RCC 7860 (cell line): ENCODE measurements around the gene IRGC.

ENCODE experiments used
- DNase-seq: peaks from one replicate; pipeline ENCODE4 v3.0.0-alpha.2; 2015; ENCODE audit warnings: low spot score
- FAIRE-seq: peaks from 2 replicates; lab custom pipeline; 2012; peaks lifted over from hg19 to GRCh38; lab: Jason Lieb, UNC

Gene IRGC

DNA sequence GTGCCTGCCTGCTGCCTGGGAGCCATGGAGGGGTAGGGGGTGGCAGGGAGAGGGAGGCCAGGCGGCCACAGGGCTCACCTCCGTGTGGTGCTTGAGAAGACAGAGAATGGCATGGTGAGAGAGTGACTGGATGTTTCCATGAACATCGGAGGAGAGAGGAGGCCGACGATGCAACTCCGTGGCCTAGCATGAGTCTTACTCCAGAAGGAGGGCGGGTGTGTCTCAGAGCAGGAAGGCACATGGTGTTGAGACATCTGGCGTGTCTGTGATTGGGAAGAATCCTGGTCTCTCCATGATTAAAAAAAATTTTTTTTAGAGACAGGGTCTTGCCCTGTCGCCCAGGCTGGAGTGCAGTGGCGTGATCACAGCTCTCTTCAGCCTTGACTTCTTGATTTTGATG, 5.1 kb downstream of the IRGC start:
- no peak for FAIRE-seq
- DNase-seq: no peak

DNA sequence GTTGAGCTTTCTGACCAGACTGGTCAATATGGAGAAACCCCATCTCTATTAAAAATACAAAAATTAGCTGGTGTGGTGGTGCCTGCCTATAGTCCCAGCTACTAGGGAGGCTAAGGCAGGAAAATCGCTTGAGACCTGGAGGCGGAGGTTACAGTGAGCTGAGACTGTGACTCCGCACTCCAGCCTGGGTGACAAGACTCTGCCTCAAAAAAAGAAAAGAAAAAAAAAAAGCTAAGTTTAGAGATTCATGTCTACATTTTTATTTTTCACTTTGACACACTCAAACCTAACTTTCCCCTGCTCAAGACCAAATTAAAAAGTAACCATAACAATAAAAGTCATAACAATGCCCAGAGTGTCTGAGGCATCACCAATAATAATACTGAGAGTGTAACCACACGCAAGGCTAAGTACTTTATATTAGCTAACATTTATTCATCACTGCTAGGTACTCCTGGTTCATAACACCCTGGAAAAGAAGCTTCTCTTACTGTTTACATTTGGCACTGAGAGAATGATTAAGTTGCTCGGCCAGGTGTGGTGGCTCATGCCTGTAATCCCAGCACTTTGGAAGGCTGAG, 5.7 kb downstream of the IRGC start:
- DNase-seq (no peak), FAIRE-seq (no peak)

DNA sequence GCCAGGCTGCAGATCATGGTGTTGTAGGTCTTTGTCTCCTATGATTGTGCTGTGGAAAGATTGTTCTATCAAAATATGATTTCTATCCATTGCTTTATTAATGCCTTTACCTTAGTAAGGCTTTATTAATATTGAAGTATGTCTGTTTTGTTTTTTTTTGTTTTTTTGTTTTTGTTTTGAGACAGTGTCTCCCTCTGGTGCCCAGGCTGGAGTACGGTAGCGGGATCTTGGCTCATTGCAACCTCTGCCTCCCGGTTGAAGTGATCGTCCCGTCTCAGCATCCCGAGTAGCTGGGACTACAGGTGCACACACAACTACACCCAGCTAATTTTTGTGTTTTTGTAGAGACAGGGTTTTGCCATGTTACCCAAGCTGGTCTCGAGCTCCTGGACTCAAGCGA, 7.7 kb downstream of the IRGC start:
- DNase-seq (no peak), FAIRE-seq (no peak)

DNA sequence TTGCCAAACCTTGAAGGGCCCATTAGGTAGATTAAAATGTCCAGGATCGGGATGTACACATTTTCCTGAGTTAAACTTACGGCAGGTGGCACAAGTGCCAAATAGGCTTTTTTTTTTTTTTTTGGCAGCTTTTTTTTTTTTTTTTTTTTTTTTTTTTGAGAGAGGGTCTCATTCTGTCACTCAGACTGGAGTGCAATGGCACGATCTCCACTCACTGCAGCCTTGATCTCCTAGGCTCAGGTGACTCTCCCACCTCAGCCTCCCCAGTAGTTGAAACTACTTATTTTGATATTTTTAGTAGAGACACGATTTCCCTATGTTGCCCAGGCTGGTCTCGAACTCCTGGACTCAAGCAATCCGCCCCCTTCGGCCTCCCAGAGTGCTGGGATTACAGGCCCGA, 9.0 kb downstream of the IRGC start:
- FAIRE-seq (no peak), DNase-seq (no peak)

DNA sequence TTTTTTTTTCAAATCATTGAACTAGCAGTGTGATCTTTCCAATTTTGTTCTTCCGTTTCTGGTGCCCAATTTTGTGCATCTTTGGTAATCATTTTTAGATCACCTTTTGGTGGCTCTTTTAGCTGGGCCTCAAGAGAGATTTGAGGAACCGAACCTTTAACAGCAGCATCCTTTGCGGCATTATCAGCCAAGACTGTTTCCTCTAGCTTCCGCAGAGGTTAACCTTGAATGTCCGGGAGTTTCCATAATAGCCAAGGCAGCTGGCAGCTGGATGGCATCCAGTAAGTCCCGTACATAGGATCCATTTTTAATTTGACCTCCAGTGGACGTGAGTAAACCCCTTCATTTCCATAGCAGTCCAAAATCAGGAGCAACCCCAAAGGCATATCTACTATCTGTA, 9.6 kb downstream of the IRGC start:
- no peak for FAIRE-seq
- no peak for DNase-seq

DNA sequence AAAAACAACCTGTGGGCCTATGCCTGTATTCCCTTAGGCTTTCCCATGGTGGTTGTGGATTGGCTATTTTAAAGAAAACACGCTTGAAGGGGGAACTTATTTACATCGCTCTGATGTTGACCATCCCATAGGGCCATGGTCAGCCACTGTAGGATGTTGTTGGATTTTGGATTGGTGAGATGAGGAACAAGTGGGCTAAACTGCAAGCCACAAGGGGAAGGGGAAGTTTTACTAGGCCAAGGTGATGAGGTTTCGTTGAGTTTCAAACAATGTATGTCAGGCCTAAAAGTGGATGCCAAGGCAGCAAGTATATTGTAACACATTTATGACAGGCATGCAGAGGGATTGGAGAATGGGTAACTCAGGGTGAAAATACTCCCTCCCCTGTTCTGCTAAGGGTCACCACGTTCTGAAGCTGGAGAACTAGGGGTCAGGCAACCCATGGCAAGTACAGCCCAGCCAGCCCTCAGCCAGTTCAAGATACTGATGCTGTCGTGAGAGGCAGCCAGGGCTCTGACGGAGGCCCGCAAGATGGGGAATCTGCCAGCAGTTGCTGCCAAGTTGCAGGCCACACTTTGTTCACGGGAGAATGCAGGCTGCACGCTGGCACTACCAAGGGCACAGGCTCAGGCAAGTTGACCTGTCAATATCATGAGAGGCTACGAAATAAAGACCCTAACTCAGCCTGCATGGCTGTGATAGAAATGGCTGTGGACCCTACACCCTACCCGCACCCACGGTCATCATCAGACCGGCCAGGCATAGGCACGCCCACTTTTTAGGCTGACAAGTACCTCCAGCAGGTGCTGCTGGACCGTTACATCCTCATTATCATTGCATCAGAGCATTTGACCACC, 11.1 kb downstream of the IRGC start:
- no peak for DNase-seq
- no peak for FAIRE-seq

DNA sequence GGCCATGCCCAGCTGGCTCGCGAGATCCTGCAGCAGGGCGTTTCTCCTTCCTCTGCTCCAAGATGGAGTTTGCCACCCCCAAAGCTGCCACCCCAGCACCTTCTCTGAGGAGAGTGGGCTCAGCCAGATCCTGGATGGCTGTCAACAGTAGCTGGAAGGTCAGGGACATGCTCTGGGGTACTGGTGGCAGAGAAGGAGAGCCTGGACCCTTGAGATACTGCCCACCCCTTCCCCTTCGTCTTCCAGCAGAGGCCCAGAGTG, 11.6 kb downstream of the IRGC start:
- no peak for FAIRE-seq
- no peak for DNase-seq

DNA sequence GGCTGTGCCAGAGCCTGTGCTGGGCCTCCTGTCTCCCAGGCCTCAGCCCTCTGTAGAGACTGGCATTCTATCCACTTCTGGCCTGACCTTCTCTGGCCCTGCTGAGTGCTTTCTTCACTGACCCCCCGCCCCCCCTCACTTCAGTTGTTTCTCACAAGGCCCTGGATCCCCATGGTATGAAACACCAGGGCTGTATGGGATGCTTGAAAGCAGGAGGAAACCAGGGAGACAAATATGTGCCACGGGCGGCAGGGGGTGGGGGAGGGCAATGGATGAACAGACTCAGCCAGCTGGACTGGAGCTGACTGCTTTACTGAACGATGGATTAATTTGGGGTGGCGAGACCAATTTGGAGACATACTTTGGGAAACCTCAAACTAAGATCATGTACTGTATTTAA, 14.0 kb downstream of the IRGC start:
- DNase-seq: no peak
- no peak for FAIRE-seq

DNA sequence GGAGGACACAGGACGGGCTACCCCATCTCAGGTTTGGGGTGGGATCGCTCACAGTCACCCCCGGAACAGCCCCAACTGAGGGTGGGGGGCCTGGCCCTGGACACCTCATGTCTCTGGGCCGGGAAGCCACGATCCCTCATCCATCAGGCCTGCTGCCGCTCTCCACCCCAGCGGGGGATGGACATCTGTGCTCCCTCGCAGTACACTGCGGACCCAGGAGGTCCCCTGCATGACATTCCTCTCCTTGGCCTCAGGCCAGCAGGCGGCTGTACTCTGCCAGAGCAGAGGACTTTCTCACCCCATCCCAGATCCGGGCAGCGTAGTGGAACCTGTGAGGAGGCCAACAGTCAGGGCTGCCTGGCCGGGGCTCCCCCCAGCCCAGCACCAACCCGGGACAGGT, 15.5 kb downstream of the IRGC start:
- FAIRE-seq: no peak
- no peak for DNase-seq

DNA sequence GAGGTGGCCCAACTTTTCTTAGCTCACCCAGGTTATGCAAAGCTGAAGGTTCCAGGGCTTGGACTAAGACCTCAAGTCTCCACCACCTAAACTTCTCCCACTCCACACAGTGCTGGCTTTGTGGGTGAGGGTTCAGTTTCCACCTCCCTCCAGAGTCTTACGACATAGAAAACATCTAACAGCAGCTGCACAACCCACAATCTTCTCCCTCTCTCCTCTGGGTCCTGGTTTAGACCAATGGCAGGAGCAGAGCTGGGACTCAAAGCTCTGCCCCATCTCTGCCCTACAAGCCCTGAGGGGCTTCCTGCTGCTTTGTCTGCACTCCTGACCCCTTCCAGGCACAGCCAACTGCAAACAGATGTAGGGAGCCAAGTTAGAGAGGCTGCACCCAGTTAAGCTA, 16.0 kb downstream of the IRGC start:
- FAIRE-seq: no peak
- DNase-seq: no peak

DNA sequence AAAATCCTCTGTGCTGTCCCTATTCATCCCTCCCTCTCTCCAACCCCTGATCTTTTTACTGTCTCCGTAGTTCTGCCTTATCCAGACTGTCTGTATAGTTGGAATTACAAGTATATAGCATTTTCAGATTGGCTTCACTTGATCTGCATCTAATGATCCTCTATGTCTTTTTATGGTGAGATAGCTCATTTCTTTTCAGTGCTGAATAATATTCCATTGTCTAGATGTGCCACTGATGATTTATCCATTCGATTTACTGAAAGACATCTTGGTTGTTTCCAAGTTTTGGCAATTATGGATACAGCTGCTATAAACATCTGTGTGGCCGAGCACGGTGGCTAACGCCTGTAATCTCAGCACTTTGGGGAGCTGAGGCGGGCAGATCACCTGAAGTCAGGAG, 19.1 kb downstream of the IRGC start:
- no peak for FAIRE-seq

DNA sequence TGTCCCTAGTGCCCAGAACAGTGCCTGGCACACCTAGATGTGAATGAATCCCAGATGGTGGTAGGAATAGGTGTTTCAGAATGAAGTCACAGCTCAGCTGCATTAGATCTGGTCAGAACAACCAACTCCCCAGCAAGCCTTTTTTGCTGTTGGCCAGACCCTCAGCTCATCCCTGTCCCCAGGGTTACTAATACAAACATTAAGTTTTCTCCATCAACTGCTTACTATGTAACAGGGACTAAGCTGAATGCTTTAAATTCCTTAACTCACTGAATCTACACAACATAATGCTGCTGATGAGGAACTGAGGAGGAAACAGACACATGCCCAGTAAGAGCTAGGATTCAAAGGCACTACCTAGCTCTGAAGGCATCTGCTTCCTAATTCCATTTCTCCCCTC, 20.1 kb downstream of the IRGC start:
- DNase-seq (no peak), FAIRE-seq (no peak)

More for the DNA sequence above, 19.1 kb downstream of the IRGC start:
- DNase-seq: no peak

DNA sequence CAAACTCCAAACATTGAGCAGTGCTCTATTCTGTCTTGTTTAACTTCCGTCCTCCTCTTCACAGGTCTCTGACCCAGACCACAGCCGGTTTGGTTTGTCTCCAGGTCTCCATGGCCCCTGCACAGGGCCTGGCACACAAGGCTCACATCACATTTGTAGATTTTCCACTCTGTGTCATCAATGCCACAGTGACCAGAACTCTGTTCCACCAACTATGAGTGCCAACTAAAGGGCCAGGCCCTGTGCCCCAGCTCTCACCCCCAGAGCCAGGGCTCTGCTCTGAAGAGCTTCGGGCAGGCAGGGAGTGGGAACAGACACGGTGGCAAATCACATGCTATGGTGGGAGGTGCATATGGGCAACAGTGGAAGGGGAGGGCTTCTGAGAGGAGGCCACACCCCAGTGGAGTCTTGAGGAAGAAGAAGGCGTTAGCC, 22.9 kb downstream of the IRGC start:
- no peak for DNase-seq
- FAIRE-seq: no peak

DNA sequence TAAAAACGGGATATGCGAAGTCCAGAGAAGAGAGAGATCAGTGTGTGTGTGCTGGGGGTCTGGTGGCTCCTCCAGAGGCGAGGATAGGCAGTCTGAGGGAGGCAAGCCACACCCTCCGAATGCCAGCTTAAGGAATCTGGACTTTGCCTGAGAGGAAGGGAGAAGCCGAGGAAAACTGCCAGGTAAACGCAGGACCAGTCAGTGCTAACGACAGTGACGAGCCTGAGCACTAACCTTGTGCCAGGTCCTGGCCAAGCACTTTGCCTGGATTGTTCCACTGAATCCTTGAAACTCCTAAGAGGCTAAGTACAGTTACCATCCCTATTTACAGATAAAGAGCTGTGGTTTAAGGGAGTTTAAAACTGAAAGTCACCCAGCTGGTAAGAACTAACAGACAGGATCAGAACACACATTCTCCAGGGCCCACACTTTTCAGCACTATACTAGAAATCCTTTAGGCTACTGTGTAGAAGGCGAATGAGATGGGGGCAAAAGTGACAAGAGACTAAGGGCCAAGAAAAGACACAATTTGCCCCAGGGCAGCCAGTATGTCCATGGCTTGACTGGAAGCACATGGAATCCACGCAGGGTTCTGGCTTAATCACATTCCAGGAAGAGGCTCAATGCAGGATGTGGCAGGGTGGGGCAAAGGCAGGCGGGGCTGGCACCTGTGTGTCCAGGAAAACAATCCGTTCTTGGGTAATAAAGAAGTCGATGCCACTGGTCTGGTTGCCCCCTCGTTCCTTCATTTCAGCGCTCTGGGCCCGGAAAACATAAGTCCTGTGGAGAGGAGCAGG, 23.8 kb downstream of the IRGC start:
- DNase-seq: no peak
- FAIRE-seq: no peak

DNA sequence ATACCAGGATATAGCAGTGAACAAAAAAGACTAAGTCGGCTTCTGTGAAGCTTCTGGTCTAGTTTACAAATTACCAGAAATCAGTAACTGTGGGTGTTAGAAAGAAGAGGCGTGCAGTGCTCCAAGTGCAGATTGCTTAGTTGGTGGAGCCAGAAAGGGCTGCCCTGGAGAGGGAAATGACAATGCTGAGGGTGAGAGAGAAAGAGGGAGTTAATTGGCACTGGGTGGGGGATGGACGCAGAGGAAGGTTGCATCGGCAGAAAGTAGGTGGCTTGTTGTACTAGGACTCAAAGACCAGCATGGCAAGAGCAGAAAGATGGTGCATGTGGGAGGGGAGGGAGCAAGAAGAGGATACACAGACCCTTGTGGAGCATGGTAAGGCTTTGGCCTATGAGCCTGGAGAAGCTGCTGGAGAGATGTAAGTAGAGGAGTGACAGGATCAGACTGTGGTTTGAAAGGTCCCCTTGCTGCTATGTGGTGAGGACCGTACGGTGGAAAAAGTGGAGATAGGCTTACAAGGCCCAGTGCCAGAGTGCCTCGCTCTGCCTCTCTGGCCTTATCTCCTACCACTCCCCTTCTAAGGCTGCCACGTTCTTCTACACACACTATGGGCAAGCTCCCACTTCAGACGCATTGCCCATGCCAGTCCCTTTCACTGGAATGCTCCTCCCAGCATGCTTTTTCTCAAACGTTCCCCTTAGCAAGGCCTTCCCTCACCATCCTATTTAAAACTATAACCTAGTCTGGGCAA, 25.4 kb downstream of the IRGC start:
- FAIRE-seq: no peak
- no peak for DNase-seq

DNA sequence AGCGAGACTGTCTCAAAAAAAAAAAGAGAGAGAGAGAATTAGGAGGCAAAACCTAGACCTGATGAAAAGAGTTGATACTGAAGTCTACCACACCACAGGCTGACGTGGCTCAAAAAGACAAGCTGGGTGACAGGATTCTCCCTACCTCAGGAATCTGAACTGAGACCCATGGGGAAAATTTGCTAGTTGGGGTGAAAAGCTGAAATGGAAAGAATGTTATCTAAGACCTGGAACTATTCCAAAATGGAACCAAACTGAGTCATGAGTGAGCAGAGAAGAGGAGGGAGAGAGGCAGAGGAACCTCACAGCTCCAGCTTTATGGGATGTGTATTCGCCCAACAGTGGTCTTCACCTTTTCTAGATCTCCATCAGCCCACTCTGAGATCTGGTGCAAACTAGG, 27.2 kb downstream of the IRGC start:
- FAIRE-seq (no peak), DNase-seq (no peak)

DNA sequence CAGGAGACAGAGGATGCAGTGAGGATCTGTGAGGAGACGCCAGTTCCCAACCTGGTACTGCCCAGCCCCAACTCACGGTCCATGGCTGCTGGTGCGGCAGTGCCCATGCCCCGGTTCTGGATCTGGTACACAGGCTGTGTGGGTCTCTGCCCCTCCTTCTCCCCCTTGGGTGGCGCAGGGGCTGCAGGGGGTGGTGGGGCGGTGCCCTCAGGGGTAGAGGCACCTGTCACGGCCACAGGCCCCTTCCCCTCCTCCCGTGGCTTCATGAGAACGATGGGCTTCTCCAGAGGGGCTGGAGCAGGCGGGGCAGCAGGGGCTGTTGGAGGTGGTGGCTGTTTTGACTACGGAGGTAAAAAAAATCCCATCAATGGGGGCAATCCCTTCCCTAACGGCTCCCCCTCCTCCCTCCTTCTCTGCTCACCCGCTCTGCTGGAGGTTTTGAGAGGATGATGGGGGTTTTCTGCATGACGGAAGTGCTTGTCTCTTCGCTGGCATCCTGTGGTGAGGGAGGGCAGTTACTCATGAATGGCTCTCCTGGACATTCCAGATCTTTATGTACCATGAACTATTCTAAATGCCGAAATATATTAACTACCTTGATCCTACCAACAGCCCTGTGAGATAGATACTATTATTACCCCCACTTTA, 31.8 kb downstream of the IRGC start:
- peak; percentile 41 for DNase-seq
- FAIRE-seq: no peak

DNA sequence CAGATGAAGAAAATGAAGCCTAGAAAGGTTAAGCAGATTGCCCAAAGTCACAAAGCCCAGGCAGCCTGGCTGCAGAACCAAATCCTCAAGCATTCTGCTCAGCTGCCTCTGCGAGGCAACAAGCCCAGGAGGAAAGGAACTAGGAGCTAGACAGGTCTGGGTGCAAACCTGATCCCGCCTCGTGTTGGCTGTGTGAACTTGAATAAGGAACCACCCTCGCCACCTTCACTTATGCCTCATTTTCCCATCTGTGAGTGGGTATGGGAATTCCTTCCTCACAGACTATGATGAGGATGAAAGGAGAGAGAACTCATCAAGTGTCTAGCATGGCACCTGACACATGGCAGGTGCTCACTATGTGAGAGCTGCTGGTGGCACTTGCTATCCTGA, 32.3 kb downstream of the IRGC start:
- FAIRE-seq (no peak), DNase-seq (no peak)

DNA sequence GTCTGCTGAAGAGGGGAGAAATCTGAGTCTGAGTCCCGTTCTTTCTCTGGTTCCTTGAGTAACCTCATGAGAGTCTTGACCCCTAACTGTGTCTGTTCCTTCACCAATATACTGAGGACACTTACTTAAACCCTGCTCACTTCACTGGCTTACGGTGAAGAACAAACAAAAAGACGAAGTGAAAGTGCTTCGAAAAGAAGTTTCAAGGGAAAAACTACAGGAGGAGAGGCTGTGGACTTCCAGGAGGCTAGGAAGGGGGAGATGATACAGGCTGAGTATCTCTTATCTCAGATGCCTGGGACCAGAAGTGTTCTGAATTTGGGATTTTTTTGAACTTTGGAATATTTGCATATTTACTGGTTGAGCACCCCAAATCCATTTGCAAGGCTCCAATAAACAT, 32.8 kb downstream of the IRGC start:
- DNase-seq (no peak), FAIRE-seq (no peak)

DNA sequence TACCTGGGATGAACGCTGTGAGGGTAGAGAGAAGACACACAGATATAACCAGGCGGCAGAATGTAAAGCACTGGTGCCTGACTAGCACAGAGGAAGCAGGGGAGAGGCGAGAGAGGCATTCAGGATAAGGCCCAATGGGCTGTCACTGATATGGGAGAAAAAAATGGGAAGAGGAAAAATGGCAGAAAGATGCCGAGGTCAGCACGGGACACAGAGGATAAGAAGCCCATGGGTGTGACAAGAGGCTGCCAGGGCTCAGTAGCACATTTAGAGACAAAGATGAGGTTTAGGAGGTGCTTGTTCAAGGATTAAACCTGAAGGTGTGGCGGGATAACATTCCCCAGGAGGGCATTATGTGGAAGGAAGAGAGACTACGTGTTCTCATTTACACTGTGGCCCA, 33.3 kb downstream of the IRGC start:
- DNase-seq: no peak
- no peak for FAIRE-seq

DNA sequence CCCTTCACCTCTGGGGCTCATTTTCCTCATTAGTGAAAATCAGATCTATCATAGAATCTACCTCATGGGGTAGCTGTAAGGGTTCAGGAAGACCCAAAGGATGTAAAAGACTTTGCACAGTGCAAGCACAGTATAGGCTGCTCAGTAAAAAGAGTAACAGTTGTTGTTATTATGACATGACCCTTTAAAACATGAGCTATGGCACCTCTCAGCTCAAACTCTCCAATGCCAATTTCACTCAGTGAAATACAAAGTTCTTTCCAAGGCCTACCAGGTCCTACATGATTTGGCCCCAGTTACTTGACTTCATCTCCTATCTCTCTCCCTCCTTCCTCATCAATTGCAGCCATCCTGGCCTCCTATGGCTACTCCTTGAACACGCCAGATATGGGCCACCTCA, 34.0 kb downstream of the IRGC start:
- DNase-seq (no peak), FAIRE-seq (no peak)
